T-helper 2 cell treated with Interferon-gamma antibody and Interleukin-4, amounts not matched to agents 5 μg/mL and 100 μg/mL, for 36 hours (primary cell): ENCODE data around the gene TINAG.

Experiments used
- DNase-seq: peaks from one replicate; pipeline ENCODE4 v3.0.0; 2021; ENCODE audit warnings: low spot score
- H3K27ac Mint-ChIP-seq: one replicate; pipeline ENCODE4 v1.8.0; 2021; ENCODE audit warnings: mild to moderate bottlenecking, mixed read lengths
- H3K27me3 Mint-ChIP-seq: one replicate; pipeline ENCODE4 v1.8.0; 2021; ENCODE audit warnings: low read depth, mixed read lengths
- H3K36me3 Mint-ChIP-seq: one replicate; pipeline ENCODE4 v1.8.0; 2021; ENCODE audit warnings: low read depth, mixed read lengths
- H3K4me1 Mint-ChIP-seq: one replicate; pipeline ENCODE4 v1.8.0; 2021; ENCODE audit warnings: low read depth, mixed read lengths
- H3K4me3 Mint-ChIP-seq: one replicate; pipeline ENCODE4 v1.8.0; 2022; ENCODE audit warnings: mild to moderate bottlenecking, moderate library complexity, mixed read lengths
- H3K9me3 Mint-ChIP-seq: one replicate; pipeline ENCODE4 v1.8.0; 2021; ENCODE audit warnings: mixed read lengths

The TINAG gene

GRCh38 chr6:54308289-54308985, at the start of gene TINAG:
Gene TINAG, plus strand, starts transcription at chr6:54308441. Its CDS starts 110 bp downstream, at chr6:54308551.
- Mint-ChIP-seq H3K4me1 (no peaks in the 10 kb centered on the region), H3K36me3 (no peaks in the 10 kb centered on the region), H3K9me3 (no peaks in the 10 kb centered on the region), H3K4me3 (no peak within 1 kb of the TSS), H3K27ac (no peak within 1 kb of the TSS), H3K27me3 (no peaks in the 10 kb centered on the region)
- no peak for DNase-seq

- H3K4me1 Mint-ChIP-seq = no peaks in the 10 kb centered on the region
- H3K27ac Mint-ChIP-seq = no peak overlapping the region
- DNase-seq = no peak
- H3K27me3 Mint-ChIP-seq = no peaks in the 10 kb centered on the region
- no peaks in the 10 kb centered on the region for H3K9me3 Mint-ChIP-seq
- H3K36me3 Mint-ChIP-seq = no peaks in the 10 kb centered on the region
- no peak overlapping the region for H3K4me3 Mint-ChIP-seq
These were observed 48.2 kb upstream of the TINAG start for GRCh38 chr6:54260025-54260424.

- Mint-ChIP-seq H3K4me1 (no peaks in the 10 kb centered on the region), H3K27ac (no peak overlapping the region), H3K4me3 (no peak overlapping the region), H3K27me3 (no peaks in the 10 kb centered on the region), H3K9me3 (no peaks in the 10 kb centered on the region), H3K36me3 (no peaks in the 10 kb centered on the region)
- DNase-seq = no peak
These were observed 45.7 kb upstream of the TINAG start for GRCh38 chr6:54262499-54262898.

GRCh38 chr6:54262971-54263370, 45.3 kb upstream of the TINAG start:
- no peak overlapping the region for H3K4me3 Mint-ChIP-seq
- H3K36me3 Mint-ChIP-seq = no peaks in the 10 kb centered on the region
- H3K4me1 Mint-ChIP-seq = no peaks in the 10 kb centered on the region
- H3K9me3 Mint-ChIP-seq = no peaks in the 10 kb centered on the region
- H3K27me3 Mint-ChIP-seq = no peaks in the 10 kb centered on the region
- no peak overlapping the region for H3K27ac Mint-ChIP-seq
- DNase-seq = no peak

GRCh38 chr6:54264581-54265272, 43.5 kb upstream of the TINAG start:
- no peaks in the 10 kb centered on the region for H3K27me3 Mint-ChIP-seq
- no peaks in the 10 kb centered on the region for H3K4me1 Mint-ChIP-seq
- H3K27ac Mint-ChIP-seq = no peak overlapping the region
- no peak for DNase-seq
- no peak overlapping the region for H3K4me3 Mint-ChIP-seq
- H3K9me3 Mint-ChIP-seq = no peaks in the 10 kb centered on the region
- no peaks in the 10 kb centered on the region for H3K36me3 Mint-ChIP-seq

- H3K27me3 Mint-ChIP-seq = no peaks in the 10 kb centered on the region
- H3K27ac Mint-ChIP-seq = no peak overlapping the region
- H3K4me3 Mint-ChIP-seq = no peak overlapping the region
- DNase-seq = no peak
- H3K36me3 Mint-ChIP-seq = no peaks in the 10 kb centered on the region
- H3K4me1 Mint-ChIP-seq = no peaks in the 10 kb centered on the region
- no peaks in the 10 kb centered on the region for H3K9me3 Mint-ChIP-seq
These were observed 41.8 kb upstream of the TINAG start for GRCh38 chr6:54266400-54266923.

- Mint-ChIP-seq H3K4me3 (no peak overlapping the region), H3K27me3 (no peaks in the 10 kb centered on the region), H3K36me3 (no peaks in the 10 kb centered on the region), H3K27ac (no peak overlapping the region), H3K4me1 (no peaks in the 10 kb centered on the region), H3K9me3 (no peaks in the 10 kb centered on the region)
- DNase-seq = no peak
These were observed 40.4 kb upstream of the TINAG start for GRCh38 chr6:54267798-54268197.

- no peak for DNase-seq
- no peaks in the 10 kb centered on the region for H3K27me3 Mint-ChIP-seq
- H3K27ac Mint-ChIP-seq = no peak overlapping the region
- H3K36me3 Mint-ChIP-seq = no peaks in the 10 kb centered on the region
- H3K9me3 Mint-ChIP-seq = no peaks in the 10 kb centered on the region
- no peaks in the 10 kb centered on the region for H3K4me1 Mint-ChIP-seq
- no peak overlapping the region for H3K4me3 Mint-ChIP-seq
These were observed 34.9 kb upstream of the TINAG start for GRCh38 chr6:54273214-54273820.

- H3K27ac Mint-ChIP-seq = no peak overlapping the region
These were observed 33.9 kb upstream of the TINAG start for GRCh38 chr6:54274383-54274782.

GRCh38 chr6:54282186-54282585, 26.1 kb upstream of the TINAG start:
- Mint-ChIP-seq H3K4me3 (no peak overlapping the region), H3K27me3 (no peaks in the 10 kb centered on the region), H3K27ac (no peak overlapping the region), H3K9me3 (no peaks in the 10 kb centered on the region), H3K36me3 (no peaks in the 10 kb centered on the region), H3K4me1 (no peaks in the 10 kb centered on the region)
- no peak for DNase-seq

More at GRCh38 chr6:54274383-54274782, 33.9 kb upstream of the TINAG start:
- Mint-ChIP-seq H3K9me3 (no peaks in the 10 kb centered on the region), H3K27me3 (no peaks in the 10 kb centered on the region), H3K36me3 (no peaks in the 10 kb centered on the region), H3K4me1 (no peaks in the 10 kb centered on the region), H3K4me3 (no peak overlapping the region)
- DNase-seq = no peak

- Mint-ChIP-seq H3K36me3 (no peaks in the 10 kb centered on the region), H3K9me3 (no peaks in the 10 kb centered on the region), H3K27ac (no peak overlapping the region), H3K4me3 (no peak overlapping the region), H3K27me3 (no peaks in the 10 kb centered on the region), H3K4me1 (no peaks in the 10 kb centered on the region)
- no peak for DNase-seq
These were observed 23.9 kb upstream of the TINAG start for GRCh38 chr6:54284161-54284860.

- no peaks in the 10 kb centered on the region for H3K36me3 Mint-ChIP-seq
- H3K9me3 Mint-ChIP-seq = no peaks in the 10 kb centered on the region
- no peaks in the 10 kb centered on the region for H3K4me1 Mint-ChIP-seq
- H3K27me3 Mint-ChIP-seq = no peaks in the 10 kb centered on the region
- no peak for DNase-seq
- no peak overlapping the region for H3K4me3 Mint-ChIP-seq
- H3K27ac Mint-ChIP-seq = no peak overlapping the region
These were observed 22.6 kb upstream of the TINAG start for GRCh38 chr6:54285595-54285994.

- no peaks in the 10 kb centered on the region for H3K36me3 Mint-ChIP-seq
- H3K4me3 Mint-ChIP-seq = no peak overlapping the region
- DNase-seq = no peak
- H3K4me1 Mint-ChIP-seq = no peaks in the 10 kb centered on the region
- H3K27ac Mint-ChIP-seq = no peak overlapping the region
- no peaks in the 10 kb centered on the region for H3K27me3 Mint-ChIP-seq
- no peaks in the 10 kb centered on the region for H3K9me3 Mint-ChIP-seq
These were observed 22.1 kb upstream of the TINAG start for GRCh38 chr6:54286141-54286540.

GRCh38 chr6:54288474-54288873, 19.8 kb upstream of the TINAG start:
- Mint-ChIP-seq H3K36me3 (no peaks in the 10 kb centered on the region), H3K9me3 (no peaks in the 10 kb centered on the region), H3K4me3 (no peak overlapping the region), H3K27ac (no peak overlapping the region), H3K4me1 (peaks cover 1% of the 10 kb centered on the region), H3K27me3 (no peaks in the 10 kb centered on the region)
- DNase-seq = no peak
